A549 (cell line): ENCODE data around the gene ZP4.

ENCODE experiments used
- CEBPB ChIP-seq, 2 experiments: fragments of >200 bp in 1 of 2; sonication (Bioruptor Twin) in 1 of 2; formaldehyde crosslinking in 1 of 2; IDR thresholded peaks; 2 replicates each; pipeline ENCODE4 v1.6.1; 2012 to 2016
- MAFK ChIP-seq: fragments of 450-650 bp; IDR thresholded peaks from 2 replicates; pipeline ENCODE4 v1.6.1; 2014; ENCODE audit not compliant: partially characterized antibody
- POLR2A ChIP-seq: IDR thresholded peaks from 2 replicates; pipeline ENCODE4 v1.6.1; 2012; ENCODE audit warnings: mild to moderate bottlenecking, low read length
- POLR2AphosphoS2 ChIP-seq: conservative IDR thresholded peaks from 2 replicates; pipeline ENCODE4 v1.6.1; 2012; ENCODE audit warnings: low read length, improper control_type of control experiment, inconsistent platforms
- RAD21 ChIP-seq, 2 experiments: fragments of >200 bp in 1 of 2; sonication (Bioruptor Twin) in 1 of 2; formaldehyde crosslinking in 1 of 2; IDR thresholded peaks in 1 of 2; conservative IDR thresholded peaks in 1 of 2; 2 replicates in 1 of 2; 3 replicates in 1 of 2; pipeline ENCODE4 v1.6.1; 2012 to 2018; ENCODE audit warnings: inconsistent platforms in 1 of 2
- ZC3H11A ChIP-seq: fragments of 450-650 bp; IDR thresholded peaks from 2 replicates; pipeline ENCODE4 v1.6.1; 2014; ENCODE audit warnings: antibody characterized with exemption, mild to moderate bottlenecking
- TF ChIP-seq, protein P1 (sequence below): fragments of 450-650 bp; IDR thresholded peaks from 2 replicates; pipeline ENCODE4 v1.6.1; 2014; ENCODE audit warnings: antibody characterized with exemption
- TF ChIP-seq, protein P2 (sequence below): fragments of >200 bp; sonication (Bioruptor Twin); formaldehyde crosslinking; IDR thresholded peaks from 3 replicates; pipeline ENCODE4 v1.5.1; 2016
- TF ChIP-seq, protein P3 (sequence below): IDR thresholded peaks from 2 replicates; pipeline ENCODE4 v1.6.1; 2012

DNA sequence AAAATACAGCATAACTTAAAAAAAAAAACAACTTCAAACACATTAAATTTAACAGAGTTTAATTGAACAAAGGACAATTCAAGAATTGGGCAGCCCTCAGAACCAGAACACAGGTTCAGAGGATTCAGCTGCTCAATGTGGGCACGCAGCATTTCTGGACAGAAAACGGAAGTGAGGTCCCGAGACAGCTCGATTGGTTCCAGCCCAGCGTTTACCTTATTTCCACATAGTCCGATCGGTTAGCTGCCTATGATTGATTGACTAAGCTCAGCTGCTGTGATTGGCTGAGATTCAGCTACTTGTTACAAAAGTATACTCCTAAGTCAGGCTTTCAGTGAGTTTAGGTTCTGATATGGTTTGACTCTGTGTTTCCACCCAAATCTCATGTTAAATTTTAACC, 33.3 kb downstream of the ZP4 start:
- TF ChIP-seq, protein P1, sequence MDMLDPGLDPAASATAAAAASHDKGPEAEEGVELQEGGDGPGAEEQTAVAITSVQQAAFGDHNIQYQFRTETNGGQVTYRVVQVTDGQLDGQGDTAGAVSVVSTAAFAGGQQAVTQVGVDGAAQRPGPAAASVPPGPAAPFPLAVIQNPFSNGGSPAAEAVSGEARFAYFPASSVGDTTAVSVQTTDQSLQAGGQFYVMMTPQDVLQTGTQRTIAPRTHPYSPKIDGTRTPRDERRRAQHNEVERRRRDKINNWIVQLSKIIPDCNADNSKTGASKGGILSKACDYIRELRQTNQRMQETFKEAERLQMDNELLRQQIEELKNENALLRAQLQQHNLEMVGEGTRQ = no peak
- no peak for TF ChIP-seq POLR2A
- no peak for TF ChIP-seq ZC3H11A
- TF ChIP-seq, protein P2, sequence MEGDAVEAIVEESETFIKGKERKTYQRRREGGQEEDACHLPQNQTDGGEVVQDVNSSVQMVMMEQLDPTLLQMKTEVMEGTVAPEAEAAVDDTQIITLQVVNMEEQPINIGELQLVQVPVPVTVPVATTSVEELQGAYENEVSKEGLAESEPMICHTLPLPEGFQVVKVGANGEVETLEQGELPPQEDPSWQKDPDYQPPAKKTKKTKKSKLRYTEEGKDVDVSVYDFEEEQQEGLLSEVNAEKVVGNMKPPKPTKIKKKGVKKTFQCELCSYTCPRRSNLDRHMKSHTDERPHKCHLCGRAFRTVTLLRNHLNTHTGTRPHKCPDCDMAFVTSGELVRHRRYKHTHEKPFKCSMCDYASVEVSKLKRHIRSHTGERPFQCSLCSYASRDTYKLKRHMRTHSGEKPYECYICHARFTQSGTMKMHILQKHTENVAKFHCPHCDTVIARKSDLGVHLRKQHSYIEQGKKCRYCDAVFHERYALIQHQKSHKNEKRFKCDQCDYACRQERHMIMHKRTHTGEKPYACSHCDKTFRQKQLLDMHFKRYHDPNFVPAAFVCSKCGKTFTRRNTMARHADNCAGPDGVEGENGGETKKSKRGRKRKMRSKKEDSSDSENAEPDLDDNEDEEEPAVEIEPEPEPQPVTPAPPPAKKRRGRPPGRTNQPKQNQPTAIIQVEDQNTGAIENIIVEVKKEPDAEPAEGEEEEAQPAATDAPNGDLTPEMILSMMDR = no peak
- TF ChIP-seq CEBPB (IDR thresholded peaks at IDR 0.05) = no peak
- TF ChIP-seq MAFK = no peak
- TF ChIP-seq POLR2AphosphoS2 = no peak
- no peak for TF ChIP-seq RAD21 (conservative IDR thresholded peaks at IDR 0.05 in 1 of 2, IDR thresholded peaks at IDR 0.05 in 1 of 2)
- TF ChIP-seq, protein P3, sequence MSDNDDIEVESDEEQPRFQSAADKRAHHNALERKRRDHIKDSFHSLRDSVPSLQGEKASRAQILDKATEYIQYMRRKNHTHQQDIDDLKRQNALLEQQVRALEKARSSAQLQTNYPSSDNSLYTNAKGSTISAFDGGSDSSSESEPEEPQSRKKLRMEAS = no peak
